KMS-11 (cell line): ENCODE measurements around the gene TCIRG1.

Source experiments
- H2AFZ ChIP-seq: fragments of 200-600 bp; sonication (generic); 2 replicates; pipeline ENCODE4 v1.6.1; 2016; ENCODE audit warnings: antibody characterized with exemption, mixed run types, low read depth
- H3K27ac ChIP-seq: fragments of 200-600 bp; sonication (generic); 2 replicates; pipeline ENCODE4 v1.6.1; 2016; ENCODE audit warnings: mild to moderate bottlenecking, mixed run types
- H3K27me3 ChIP-seq: fragments of 200-600 bp; sonication (generic); 2 replicates; pipeline ENCODE4 v1.6.1; 2017; ENCODE audit warnings: mild to moderate bottlenecking, low read depth, mixed run types, moderate library complexity; ENCODE audit not compliant: insufficient read depth
- H3K36me3 ChIP-seq: fragments of 200-600 bp; sonication (generic); 2 replicates; pipeline ENCODE4 v1.6.1; 2017; ENCODE audit warnings: mild to moderate bottlenecking, mixed run types; ENCODE audit not compliant: insufficient read depth
- H3K4me1 ChIP-seq: fragments of 200-600 bp; sonication (generic); 2 replicates; pipeline ENCODE4 v1.6.1; 2016; ENCODE audit warnings: mild to moderate bottlenecking, low read depth, mixed run types; ENCODE audit not compliant: poor library complexity, severe bottlenecking
- H3K4me2 ChIP-seq: fragments of 200-600 bp; sonication (generic); 2 replicates; pipeline ENCODE4 v1.7.0; 2016; ENCODE audit warnings: mild to moderate bottlenecking, mixed run types
- H3K4me3 ChIP-seq: fragments of 200-600 bp; sonication (generic); IDR thresholded peaks from 2 replicates; pipeline ENCODE4 v1.6.1; 2017; ENCODE audit warnings: low read depth, low read length, mixed read lengths; ENCODE audit not compliant: insufficient read depth
- H3K79me2 ChIP-seq: fragments of 200-600 bp; sonication (generic); 2 replicates; pipeline ENCODE4 v1.6.1; 2016; ENCODE audit warnings: low read depth, mixed run types; ENCODE audit not compliant: insufficient read depth
- H3K9ac ChIP-seq: fragments of 200-600 bp; sonication (generic); 2 replicates; pipeline ENCODE4 v1.6.1; 2016; ENCODE audit warnings: mild to moderate bottlenecking, mixed run types
- H4K20me1 ChIP-seq: fragments of 200-600 bp; sonication (generic); 2 replicates; pipeline ENCODE4 v1.6.1; 2016; ENCODE audit warnings: mild to moderate bottlenecking, mixed run types; ENCODE audit not compliant: insufficient read depth
- TF ChIP-seq, protein P1 (sequence below): fragments of 200-600 bp; sonication (generic); conservative IDR thresholded peaks from 2 replicates; pipeline ENCODE4 v1.6.1; 2017; ENCODE audit warnings: low read depth, mild to moderate bottlenecking, antibody characterized with exemption, low read length, moderate library complexity, mixed read lengths

Gene TCIRG1

DNA sequence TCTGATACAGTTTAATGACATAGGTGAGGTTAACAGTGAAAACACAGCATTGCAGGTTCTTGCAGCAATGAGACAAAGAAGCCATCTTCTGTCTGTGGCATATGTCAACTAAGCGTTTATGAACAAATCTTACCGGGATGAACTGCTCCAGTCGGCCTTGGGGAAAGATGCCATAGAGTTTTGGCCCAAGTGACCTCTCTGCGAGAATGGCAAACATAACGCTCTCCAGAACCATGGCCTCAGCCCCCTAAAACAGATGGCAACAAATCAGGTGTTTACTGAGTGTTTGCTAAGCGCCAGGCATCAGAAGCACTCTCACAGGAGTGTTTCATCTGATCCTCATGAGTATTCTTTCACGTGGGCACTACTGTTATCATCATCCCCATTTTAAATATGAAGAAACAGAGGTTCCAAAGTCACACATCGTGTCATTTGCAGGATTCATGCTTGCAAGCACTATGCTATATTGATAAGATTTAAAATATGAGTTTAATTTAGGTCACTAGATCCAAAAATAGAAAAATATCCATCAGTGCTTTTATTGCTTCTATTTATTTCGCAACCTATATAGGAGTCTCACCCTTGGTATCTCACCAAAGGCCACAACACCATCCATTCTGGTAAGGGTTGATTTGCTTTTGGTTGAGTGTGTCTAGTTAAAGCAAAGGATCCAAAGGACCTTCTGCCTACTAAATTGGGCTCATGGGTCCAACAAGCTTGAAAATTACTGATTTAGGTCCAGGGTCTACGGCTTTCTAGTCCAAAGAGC, 35.9 kb downstream of the TCIRG1 start:
- H3K9ac ChIP-seq: no peak overlapping the region
- H3K4me1 ChIP-seq: no peaks in the 10 kb centered on the region
- TF ChIP-seq, protein P1, sequence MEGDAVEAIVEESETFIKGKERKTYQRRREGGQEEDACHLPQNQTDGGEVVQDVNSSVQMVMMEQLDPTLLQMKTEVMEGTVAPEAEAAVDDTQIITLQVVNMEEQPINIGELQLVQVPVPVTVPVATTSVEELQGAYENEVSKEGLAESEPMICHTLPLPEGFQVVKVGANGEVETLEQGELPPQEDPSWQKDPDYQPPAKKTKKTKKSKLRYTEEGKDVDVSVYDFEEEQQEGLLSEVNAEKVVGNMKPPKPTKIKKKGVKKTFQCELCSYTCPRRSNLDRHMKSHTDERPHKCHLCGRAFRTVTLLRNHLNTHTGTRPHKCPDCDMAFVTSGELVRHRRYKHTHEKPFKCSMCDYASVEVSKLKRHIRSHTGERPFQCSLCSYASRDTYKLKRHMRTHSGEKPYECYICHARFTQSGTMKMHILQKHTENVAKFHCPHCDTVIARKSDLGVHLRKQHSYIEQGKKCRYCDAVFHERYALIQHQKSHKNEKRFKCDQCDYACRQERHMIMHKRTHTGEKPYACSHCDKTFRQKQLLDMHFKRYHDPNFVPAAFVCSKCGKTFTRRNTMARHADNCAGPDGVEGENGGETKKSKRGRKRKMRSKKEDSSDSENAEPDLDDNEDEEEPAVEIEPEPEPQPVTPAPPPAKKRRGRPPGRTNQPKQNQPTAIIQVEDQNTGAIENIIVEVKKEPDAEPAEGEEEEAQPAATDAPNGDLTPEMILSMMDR: no peak
- no peak overlapping the region for H3K4me2 ChIP-seq
- no peaks in the 10 kb centered on the region for H4K20me1 ChIP-seq
- H3K4me3 ChIP-seq: no peak overlapping the region
- no peaks in the 10 kb centered on the region for H3K36me3 ChIP-seq
- no peak overlapping the region for H3K27ac ChIP-seq
- no peaks in the 10 kb centered on the region for H3K79me2 ChIP-seq
- H2AFZ ChIP-seq: no peak overlapping the region
- no peaks in the 10 kb centered on the region for H3K27me3 ChIP-seq

DNA sequence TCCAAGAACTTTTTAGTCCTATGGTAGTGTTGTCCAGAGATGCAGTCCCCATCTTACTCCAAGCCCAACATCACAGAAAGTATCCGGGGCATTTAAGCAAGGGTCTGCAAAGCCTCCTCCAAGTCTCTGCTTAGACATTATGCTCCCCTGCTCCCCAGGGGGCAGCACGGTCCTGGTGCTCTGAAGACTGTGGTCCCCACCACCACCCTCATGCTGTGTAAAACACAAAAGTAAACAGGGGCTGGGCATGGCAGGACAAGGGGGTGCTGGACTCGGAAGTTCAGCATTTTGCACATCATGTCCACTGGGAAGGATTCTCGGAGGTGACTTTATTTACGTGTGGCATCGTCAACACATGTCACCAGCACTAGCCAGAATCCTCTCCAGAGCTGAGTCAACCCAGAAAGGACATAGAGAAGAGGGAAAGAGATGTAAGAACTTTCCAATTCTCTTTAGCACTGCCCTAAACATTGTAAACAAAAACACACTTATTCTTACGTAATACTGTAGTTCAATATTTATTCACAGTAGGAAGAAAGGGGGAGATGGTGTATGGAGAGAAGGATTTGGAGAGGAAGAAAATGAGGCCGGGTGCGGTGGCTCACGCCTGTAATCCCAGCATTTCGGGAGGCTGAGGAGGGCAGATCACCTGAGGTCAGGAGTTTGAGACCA, 37.7 kb downstream of the TCIRG1 start:
- Histone ChIP-seq H2AFZ (no peak overlapping the region), H3K27me3 (no peaks in the 10 kb centered on the region), H3K79me2 (no peaks in the 10 kb centered on the region), H4K20me1 (no peaks in the 10 kb centered on the region), H3K9ac (no peak overlapping the region), H3K27ac (no peak overlapping the region), H3K36me3 (no peaks in the 10 kb centered on the region), H3K4me1 (no peaks in the 10 kb centered on the region), H3K4me2 (no peak overlapping the region), H3K4me3 (no peak overlapping the region)
- TF ChIP-seq, protein P1: no peak

DNA sequence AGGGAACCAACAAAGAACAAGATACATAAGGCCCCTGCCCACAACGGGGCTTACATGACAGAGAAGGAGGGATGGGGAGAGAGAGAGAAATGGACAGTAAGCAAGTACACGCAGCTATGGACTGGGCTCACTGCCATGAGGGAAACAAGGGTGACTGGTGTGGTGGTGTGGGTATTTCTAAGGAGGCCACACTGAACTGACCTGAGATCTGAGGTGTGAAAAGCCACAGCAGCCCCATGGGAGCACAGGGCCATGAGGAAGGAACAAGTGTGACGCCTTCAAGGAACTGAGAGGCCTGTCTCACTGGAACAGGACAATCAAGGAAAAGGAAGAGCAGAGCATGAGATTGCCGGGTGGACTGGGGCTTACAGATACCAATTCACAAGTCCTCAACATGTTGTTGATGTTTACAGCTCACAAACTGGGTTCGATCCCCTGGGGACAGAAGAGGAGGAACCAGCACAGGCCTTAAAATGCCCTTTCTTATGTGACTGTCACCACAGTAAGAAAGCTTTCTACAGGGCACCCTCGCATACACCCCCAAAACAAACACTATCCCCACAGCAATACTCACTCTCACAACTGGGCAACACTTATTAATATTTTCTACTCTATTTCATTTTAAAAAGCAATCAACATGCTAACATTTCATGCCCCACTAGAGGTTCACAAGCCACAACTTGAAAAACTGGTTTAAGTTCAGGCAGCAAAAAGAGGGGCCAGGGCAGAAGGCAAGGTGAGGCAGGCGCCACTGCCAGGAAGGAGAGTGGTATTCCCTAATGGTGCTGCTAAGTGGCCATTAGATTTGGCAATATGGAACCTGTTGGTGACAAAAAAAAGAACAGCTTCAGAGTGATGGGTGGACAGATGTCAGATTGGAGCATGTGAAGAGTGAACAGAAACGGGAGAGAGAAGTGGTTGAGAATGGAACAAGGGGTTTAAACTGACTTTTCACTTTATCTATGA, 39.1 kb downstream of the TCIRG1 start:
- Histone ChIP-seq H3K27me3 (no peaks in the 10 kb centered on the region), H3K4me3 (no peak overlapping the region), H3K9ac (no peak overlapping the region), H3K4me2 (no peak overlapping the region), H3K79me2 (no peaks in the 10 kb centered on the region), H3K4me1 (no peaks in the 10 kb centered on the region), H4K20me1 (no peaks in the 10 kb centered on the region), H3K36me3 (no peaks in the 10 kb centered on the region), H3K27ac (no peak overlapping the region), H2AFZ (no peak overlapping the region)
- TF ChIP-seq, protein P1: no peak

DNA sequence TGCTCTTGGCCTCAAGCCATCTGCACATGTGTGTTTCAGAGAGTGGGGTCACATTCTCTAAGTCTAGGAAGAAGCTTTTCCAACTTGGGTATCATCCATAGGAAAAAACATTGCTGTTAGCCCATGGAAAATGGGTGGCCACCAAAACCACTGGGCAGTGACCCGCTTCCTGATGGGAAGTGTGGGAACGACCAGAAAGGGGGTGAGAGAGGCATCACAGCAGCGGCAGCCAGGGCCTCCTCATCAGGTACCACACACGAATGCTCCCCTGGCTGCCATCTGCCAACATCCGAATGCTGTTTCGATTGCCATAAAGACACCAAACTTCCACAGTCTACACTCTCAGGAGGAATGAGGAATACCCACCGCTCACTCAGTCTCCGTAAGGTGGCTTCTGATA, 42.0 kb downstream of the TCIRG1 start:
- no peaks in the 10 kb centered on the region for H3K4me1 ChIP-seq
- no peaks in the 10 kb centered on the region for H3K27me3 ChIP-seq
- H3K4me2 ChIP-seq: no peak overlapping the region
- H4K20me1 ChIP-seq: no peaks in the 10 kb centered on the region
- no peak overlapping the region for H3K9ac ChIP-seq
- H3K36me3 ChIP-seq: no peaks in the 10 kb centered on the region
- TF ChIP-seq, protein P1: no peak
- no peak overlapping the region for H3K4me3 ChIP-seq
- no peaks in the 10 kb centered on the region for H3K79me2 ChIP-seq
- H2AFZ ChIP-seq: no peak overlapping the region
- H3K27ac ChIP-seq: no peak overlapping the region
